Activated CD4-positive, alpha-beta T cell treated with anti-CD3 and anti-CD28 coated beads for 24 hours (primary cell): ENCODE measurements around the gene TCF7.

ENCODE experiments used
- DNase-seq, 2 donors: peaks; one replicate each; pipeline ENCODE4 v3.0.0-alpha.2; 2020; ENCODE audit warnings: low read depth in 2 of 2

The TCF7 gene

DNA sequence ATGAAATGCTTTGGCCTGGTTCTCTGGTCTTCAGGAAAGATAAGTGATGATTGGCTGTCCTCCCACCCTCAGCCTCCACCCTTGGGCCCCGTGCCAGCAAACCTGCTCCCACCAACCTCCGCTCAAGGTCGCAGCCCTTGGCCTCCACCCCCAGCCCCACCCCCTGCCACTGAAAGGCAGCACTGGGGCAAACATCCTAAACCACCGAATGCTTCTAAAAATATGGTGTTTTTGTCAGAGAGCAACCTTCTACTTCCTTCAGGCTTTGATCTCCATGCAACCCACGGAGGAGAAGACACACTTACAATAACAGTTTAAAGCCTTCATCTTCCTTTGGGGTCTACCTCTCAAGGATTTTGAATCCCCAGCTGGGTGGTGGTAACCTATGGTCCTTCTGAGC lies 24.0 kb upstream of the TCF7 start:
- no peak for DNase-seq

DNA sequence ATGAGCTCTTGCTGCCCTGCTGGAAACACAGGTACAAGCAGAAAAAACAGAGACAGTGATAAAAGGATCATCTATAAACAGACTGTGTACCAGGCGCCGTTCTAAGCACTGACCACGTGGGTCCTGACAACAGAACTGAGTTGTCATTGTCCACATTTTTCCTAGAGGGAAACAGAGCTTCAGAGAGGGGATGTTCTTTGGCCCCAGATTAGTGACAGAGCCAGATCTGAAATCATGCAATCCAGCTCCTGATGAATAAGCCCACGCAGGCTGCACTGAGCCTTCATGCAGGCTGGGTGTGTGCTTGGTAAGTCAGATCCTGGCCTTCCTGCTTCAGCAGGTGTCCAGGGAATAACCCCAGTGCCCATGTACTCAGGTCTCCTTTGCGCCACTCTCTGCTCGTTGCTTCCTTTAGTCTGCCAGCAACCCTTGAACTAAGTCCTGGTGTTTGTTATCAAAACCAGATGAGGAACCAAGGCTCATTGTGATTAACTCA lies 22.8 kb upstream of the TCF7 start:
- DNase-seq, result no peak

DNA sequence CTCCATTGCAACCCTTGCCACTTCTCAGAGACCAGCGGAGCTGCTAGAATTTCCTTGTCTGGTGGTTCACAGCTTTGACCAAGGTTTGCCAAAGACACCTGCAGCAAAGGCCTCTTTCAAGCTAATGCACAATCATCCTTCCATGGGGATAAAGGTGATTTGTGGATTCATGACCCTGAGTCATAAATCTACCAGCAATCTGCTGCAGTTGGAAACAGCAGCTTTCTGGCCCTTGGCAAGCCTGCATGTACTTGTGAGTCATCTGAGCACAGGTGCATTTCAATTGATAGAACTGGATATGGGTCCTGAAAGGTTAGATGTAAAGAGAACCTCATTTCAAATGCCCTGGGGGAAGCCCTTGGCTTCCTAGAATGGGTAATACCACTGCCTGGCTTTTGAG lies 21.6 kb upstream of the TCF7 start:
- DNase-seq, result no peak

DNA sequence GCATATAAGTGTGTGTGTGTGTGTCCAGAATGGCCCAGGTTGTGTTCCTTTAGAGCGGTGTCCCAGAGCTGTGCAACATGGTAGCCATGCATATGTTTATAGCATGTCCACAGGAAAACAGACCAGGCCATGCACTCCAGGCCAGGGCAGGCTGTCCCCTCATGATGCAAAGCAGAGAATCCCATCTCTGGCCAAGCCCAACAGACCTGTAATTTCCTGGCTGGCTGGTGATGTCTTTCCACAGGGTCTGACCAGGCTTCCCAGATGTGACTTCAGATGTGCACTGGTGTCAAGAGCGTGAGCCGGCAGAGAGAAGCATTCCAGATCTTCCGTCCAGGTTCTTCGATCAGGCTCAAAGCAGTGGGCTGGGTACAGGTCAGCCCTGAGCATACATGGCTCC lies 21.1 kb upstream of the TCF7 start:
- DNase-seq, result no peak

DNA sequence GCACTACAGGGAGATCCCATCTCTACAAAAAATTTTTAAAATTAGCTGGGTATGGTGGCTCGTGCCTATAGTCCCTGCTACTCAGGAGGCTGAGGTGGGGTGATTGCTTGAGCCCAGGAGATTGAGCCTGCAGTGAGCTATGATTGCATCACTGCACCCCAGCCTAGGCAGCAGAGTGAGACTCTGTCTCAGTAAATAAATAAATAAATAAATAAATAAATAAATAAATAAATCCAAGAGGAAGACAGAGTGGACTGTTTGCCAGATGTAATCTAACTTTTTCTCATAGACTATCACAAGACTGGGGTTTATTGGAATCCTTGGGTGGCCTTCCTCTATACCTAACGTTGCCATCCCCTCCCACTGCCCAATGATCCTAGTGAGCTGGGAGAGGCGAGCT lies 19.2 kb upstream of the TCF7 start:
- DNase-seq, result no peak

DNA sequence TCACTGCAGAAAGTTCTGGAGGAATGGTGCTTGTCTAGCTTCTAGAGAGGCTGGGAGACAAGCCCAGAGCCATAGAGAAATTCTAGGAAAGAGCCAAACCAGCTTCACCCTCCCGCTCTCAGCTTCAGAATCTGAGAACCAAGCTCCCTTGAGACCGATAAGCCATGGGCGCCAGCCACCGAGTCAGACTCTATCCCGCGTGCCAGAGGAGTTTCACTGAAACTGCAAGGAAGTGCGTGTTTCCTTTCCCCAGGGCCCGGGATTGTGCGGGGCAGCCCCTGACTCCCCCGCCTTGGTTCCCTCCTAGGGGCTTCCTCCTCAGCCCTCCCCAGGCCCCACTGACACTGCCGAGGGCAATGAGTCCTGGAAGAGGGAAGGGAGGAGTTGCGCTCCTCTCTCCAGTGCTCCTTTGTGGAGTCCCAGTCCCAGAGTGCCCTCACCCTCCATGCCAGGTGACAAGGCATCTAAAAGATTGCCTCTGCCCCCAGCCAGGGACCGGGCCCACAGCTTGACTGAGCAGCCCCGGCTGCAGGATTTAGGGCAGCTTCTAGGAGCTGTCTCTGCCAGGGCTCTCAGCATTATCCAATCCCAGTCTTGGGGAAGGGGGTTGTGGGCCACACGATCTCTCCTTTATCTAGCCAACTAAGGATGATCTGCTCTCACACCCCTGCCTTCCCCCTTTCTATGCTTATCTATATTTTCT lies 18.4 kb upstream of the TCF7 start:
- no peak for DNase-seq

DNA sequence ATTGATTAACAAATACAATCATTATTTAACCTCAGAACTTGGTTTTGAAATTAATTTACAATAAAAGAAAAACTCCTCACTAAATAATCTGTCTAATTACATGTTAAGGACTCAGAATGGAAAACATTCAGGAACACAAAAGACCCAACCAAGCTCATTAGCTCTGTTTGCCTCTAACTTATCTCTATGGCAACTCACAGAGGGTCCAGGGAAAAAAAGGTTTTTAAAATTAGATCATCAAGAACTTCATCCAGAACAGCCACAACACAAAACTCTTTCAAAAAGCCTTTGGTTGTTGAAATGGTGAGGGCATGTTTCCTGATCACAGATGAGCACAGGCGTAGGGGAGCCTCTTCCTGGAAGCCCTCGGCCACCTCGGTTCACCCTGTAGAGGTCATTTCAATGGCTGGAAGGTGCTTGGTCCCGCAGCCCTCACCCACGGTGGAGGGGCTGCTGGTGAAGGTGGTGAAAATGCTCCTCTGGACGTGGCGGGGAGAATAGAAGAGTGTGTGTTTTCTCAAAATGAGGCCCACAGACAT lies 17.2 kb upstream of the TCF7 start:
- no peak for DNase-seq

DNA sequence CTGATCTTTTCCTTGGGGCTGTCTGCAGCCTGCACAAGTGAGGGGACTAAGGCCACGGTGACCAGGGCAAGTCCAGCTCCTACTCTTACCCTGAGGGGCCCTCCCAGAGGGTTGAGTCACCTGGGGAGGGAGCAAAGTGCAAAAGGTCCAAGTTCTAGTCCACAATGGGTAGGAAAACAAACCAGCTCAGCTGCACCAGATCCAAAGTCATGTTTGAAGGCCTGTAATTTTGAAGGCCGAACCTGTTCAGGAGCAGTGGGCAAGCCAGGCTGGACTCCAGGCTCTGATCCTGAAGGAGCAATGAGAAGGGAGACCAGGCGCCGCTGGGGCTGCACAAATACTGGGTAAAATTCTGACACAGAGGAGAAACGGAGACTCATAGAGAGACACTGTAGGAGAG lies 15.8 kb upstream of the TCF7 start:
- DNase-seq, result no peak

DNA sequence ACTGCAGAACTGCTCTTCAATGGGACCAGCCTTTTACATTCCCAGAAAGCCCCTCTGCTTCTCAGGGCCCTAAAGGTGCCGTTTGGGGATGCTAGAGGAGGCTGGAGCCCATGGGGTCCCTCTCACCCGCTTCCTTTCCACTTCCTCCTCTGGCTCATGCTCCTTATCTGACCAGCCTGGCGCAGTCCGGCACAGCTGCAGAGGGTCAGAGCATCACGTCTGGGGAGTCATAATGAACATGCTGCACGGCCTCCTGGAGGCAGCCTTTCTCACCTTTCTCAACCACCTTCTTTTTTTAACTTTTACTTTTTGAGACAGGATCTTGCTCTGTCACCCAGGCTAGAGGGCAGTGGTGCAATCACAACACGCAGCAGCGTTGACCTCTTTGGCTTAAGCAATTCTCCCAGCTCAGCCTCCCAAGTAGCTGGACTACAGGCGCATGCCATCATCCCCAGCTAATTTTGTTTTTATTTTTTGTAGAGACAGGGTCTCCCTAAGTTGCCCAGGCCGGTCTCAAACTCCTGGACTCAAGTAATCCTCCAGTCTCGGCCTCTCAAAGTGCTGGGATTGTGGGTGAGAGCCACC lies 15.1 kb upstream of the TCF7 start:
- no peak for DNase-seq

DNA sequence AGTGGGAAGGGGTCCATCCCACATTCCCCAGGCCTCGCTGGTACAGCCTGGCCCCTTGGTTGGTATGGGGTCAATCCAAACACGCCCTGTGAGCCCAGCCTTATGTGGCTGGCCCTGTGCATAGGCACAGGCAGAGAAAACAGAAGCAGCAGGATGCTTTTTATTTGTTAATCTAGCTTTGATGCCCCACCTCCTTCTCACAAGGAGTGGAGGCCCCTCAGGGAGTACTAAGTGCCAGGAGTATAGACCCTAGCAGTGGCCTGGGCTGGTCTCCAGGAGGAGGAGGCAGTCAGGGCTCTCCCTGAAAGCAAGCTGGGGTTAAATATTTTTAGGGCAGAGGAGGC lies 14.6 kb upstream of the TCF7 start:
- DNase-seq, result no peak

DNA sequence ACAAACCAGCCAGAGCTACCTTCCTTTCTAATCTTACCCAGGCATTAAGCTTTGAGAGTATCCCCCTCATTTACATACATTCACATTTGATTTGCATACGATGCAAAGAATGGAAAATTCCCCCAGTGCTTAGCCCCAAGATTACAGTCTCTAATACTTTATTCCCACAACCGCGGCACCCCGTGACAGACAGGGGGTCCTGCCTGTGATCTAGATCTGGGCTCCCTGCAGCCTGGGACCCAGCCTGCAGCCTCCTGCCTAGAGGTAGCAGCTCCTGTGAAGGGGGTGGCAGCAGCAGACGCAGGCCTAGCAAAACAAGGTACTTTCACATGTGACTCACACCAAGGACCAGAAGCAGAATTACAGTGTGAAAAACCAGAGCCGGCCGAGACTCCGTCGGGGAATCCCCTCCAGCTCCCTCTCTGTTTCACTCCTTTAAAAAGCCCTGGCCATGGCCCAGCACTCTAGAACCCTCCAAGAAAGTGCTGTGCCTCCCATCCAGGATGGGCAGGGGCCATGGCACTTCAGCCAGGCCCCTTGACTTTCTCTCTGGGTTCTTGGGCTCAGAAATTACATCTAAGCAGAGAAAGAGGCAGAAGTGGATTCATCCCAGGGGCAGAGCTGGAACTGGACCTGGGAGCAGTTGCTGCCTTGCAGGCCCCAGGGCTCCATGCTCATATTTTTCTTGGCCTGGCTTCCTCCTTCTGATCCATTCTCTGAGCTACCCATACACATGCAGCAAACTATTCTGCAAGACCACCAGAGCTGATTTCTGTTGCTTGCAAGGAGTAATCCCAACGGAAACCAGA lies 14.0 kb upstream of the TCF7 start:
- peak; percentile 72 to 73 for DNase-seq

DNA sequence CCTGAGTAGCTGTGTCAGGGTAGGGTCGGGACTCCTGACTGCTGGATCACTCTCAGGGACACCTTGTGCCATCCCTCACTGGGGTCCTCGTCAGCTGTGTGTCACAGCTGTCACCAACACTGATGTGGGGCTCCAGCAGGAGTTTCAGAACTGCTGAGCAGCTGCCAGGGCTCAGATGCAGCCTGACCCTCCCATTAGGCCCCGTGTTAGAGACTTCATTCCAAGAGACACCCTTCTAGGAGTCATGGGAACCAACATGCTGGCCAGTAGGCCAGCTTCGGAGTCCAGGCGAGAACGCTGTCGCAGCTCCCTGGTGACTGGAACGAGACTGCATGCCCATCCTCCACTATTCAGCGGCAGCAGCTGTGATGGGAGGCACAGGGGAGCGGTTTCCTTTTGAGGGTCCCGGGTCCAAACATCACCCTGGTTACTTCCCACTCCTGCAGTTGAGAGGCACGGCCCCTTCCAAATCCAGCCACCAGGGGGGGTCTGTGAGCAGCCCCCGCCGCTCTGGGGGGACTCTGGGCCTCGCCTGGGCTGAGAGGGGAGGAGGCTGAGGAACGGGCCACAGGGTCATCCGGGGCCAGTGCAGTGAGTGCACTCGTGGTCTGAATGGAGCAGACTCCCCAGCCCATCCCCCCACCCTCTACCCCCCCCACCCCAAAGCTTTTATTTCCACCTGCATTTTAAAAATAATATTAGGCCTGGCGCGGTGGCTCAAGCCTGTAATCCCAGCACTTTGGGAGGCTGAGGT lies 12.6 kb upstream of the TCF7 start:
- peak; percentile 69 to 71 for DNase-seq

DNA sequence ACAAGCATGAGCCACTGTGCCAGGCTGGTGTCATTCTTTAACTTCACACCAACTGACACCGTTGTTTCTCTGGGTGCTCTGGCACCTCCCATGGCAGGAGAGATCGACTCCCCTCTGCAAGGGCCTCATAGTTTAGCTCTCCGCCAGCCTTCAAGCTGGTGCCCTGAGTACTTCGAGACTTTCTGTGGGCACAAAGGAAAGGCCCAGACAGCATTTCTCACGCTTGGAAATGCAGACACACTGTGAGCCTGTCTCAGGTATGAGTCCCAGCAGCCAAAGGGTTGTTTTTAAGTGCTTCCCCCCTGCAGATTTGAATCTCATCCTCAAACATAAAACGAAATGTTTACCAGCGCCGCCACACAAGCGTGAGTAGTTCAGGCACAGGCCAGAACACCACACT lies 11.1 kb upstream of the TCF7 start:
- DNase-seq, result no peak

DNA sequence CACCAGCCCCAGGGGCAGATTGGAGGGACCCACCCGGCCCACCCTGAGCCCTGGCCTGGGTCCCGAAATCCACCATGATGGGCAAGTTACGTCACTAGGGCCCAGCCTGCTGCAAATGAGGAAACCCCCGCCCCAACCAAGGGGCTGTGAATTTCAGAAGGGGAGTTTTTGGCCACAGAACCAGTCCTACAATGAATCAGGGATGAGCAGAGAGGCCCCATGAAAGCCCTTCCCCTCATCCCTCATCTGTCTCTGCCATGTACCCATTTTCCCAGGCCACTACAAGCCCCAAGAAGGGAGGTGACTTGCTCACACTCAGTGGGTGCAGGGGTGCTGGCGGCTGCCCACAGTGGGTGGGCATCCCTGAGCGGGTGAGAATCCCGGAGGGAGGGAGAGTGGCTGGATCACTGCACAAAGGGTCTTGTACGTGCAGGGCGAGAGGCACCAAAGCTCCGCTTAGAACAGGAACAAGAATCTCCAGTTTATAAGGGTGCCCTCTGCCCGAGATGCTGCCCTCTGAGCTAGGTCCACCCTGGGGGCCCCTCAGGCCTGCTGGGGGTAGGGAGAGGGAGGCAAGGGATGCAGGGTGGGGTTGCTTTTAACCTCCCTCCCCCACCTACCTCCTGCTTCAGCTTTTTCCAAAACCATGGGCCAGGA lies 10.4 kb upstream of the TCF7 start:
- DNase-seq, result no peak

DNA sequence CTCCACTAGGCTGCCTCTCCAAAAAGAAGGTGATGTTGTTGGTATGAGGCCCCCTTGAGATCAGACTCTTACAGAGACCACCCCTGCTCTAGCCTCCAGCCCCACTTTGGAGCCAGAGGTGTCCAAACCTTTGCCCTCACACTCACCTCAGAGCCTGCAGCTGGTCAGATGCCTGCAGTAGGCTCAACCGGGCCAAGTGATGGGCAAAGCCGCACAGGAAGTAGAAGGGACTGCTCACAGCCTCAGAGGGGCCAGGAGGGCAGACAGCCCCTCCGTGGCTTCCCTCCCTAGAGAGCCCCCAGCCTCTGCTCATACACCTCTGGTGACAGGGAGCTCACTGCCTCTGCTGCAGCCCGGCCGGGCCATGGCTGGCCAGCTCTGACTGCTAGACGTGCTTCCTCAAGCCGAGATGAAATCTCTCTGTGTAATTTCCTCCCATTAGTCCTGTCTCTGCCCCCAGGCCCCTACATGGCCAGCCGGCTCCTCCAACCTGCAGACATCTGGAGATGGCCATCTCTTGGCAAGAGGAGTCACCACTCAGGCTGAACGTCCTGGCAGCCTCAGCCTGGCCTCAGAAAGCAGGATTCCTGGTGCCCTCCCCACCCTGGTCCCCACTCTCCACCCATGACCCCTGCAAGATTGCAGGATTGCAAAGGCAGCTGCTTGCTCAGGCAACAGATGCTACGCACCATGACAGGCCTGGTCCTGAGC lies 7.3 kb upstream of the TCF7 start:
- DNase-seq, result no peak

DNA sequence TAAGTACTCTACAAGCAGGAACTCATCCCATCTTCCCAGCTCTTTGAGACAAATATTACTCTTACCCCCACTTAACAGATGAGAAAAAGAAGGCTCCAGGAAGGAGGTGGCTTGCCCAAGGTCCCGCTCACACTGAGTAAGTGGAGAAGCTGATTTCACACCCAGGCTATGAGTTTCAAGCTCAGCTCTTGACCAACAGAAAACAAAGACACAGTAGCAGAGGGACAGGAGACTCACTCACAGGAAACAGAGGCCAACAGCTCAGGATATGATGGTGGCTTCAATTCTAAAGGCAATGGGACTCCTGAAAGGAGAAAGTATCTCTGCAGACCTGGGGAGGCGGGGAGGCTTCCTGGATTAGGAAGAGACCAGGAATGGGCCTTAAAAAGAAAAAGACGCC lies 6.7 kb upstream of the TCF7 start:
- no peak for DNase-seq

DNA sequence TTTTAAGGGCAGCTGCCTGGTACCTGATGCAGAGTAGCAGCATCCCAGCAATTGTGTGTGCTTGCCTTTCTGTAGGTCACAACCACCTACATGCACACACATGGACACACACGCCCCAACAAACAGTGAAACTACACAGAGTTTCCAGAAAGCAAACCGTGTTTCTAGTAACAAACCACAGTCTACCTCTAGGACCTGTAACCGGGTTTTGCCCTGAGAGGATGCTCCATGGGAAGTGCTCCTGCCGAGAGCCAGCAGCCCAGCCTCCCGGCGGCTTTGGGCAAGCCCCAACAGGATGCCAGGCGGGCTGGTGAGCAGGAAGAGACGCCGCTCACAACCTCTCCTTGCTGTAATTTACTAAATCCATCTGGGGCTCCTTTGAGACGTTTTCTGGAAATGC lies 4.1 kb upstream of the TCF7 start:
- no peak for DNase-seq

DNA sequence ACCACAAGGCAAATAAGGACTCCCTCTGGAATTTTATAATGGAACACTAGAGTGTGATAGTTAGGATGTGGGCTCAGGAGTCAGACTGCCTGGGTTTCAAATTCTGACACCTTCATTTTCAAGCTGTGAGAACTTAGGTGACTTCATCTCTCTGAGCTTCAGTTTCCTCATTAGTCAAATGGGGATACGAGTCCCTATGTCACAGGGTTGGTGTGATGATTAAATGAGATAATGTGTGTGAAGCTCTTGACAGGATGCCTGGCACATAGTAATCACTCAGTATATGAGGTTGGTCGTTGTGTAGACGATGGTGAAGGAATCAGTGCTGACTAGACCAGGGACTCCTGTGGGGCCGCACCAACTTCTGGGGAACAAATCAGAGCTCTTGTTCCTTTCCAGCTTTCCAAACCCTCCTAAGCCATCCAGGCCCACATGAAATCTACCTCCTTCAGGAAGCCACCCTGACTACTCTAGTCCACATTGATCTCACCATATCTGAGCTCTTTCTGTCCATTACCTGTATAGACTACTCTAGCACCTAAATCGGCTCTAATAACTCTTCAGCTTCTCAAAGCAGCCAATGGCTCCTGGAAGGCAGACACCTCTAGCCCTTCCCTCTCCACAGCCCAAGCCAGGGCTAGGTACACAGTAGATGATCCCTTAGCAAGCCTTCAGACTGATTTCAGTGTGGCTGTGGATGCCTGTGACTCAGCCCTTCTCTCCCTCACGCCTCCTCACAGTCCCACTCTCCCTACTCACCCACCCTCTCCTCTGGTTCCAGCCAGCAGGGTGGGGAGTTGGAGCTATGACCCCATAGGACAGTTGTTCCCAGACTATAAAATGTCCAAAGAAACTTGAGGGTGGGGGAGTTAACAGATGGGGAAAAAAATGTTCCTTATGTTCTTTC lies 2.5 kb upstream of the TCF7 start:
- DNase-seq, result no peak

DNA sequence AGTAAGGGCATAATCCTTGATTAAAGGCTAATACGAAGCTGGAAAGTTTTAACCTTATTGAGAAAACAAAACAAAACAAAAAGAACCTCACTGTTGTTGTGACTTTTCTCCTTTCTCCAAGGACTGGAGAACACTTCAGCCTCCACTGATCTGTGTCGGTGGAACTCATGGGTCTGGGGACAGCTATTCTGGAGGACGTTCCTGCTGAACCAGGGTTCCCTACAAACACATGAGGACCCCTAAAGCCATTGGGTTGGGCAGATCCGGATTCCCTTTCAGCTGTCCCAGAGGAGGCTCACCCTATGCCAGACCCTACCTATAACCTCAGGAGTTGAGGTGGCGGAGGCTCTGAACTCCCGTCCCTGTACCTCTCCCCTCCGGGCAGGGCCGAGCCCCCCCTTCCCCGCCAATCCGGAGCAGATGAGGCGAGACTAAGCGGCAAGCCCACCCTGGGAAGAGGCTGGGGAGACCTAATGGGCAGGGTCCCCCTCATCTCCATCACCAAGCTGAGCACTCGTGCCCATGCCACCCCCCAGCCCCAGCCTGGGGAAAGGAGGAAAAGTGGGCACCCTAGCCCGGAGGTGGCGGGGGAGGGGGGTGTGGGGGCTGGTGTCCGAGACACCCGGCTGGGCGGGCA lies 1.6 kb upstream of the TCF7 start:
- DNase-seq, result no peak
